Activated CD8-positive, alpha-beta memory T cell treated with anti-CD3 and anti-CD28 coated beads, Interleukin-2, amount 50 U/mL, for 48 hours (primary cell): Measurements from ENCODE around the gene ALG14.
"Not testable (repeated sequence)": the region's sequence is repeated elsewhere in the genome, so short reads cannot be mapped to it uniquely, and the experiment has no call there.

Experiments used
- DNase-seq: peaks from one replicate; pipeline ENCODE4 v3.0.0-alpha.2; 2020

The ALG14 gene

DNA sequence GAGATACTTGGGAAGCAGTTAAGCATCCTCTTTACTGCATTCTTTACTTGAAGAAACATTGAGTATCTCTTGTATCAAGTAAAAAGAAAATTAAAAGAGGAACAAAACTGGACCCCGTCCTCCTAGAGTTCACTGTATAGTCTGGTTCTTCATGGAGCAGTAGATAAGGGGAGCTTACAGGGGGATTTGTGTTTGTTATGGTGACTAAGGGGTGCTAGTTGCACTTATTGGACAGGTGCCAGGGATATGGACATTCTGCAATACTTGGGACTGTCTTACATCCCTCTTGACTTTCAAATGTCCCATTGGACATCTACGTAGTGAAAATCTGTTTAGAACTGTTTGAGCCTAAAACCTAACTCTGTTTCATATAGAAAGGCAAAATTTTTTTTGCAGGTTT lies 67.2 kb downstream of the ALG14 start:
- no peak for DNase-seq

DNA sequence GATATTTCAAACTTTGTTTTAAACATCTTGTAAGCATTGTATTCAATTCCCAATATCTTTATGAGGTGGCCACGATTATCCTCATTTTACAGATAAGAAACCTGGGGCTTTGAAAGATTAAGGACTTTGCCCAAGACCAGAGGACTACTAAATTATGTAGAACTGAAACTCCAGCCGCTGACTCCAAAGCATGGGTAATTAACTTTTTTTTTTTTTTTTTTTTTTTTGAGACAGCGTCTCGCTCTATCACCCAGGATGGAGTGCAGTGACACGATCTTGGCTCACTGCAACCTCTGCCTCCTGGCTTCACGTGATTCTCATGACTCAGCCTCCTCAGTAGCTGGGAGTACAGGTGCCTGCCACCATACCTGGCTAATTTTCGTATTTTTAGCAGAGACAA lies 68.7 kb downstream of the ALG14 start:
- DNase-seq, result no peak

DNA sequence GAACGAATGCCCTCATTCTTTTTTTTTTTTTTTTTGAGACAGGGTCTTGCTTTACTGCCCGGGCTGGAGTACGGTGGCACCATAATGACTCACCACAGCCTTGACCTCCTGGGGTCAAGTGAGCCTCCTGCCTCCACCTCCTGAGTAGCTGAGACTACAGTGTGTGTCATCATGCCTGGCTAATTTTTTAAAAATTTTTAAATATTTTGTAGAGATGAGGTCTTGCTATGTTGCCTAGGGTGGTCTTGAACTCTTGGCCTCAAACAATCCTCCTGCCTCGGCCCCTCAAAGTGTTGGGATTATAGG lies 69.4 kb downstream of the ALG14 start:
- DNase-seq, result no peak

DNA sequence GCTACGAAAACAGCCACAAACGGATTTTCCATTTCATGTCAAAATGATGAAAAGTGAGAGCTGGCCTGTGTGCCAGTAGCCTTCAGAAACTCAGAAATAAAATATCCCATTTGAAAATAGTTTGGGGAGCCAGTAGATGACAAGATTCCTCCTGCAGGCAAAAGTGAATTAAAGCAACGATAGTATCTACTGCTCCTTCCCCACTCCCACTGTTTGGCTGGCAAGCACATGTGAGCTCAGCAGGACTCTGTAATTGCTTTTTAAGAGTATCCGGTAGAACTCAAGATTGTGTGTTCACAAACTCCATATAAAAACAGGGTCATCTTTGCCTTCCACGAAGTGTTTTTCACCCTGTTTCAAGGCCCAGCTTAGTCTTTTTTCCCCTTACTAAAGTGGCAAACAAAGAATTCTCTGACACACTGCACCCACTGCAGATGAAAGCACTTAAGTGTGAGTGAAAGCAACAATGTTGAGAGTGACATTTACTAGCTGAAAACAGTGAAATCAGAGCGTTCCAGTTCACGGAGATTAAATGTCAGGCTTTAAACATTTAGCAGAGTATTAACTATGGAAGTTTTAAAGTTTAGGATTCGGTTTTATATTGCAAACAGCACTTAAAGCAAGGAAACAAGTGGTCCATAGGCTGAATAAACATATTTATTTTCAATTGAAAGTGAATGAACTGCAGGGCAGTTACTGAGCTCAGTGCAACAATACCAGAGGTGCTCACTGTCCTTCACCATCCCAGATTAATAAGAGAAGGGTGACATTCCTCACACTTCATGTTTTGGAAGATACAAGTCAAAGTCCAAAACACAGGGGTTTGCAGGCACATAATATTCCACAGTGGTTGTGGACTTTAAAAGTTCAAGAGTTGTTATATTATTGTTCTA lies 70.0 kb downstream of the ALG14 start:
- no peak for DNase-seq

DNA sequence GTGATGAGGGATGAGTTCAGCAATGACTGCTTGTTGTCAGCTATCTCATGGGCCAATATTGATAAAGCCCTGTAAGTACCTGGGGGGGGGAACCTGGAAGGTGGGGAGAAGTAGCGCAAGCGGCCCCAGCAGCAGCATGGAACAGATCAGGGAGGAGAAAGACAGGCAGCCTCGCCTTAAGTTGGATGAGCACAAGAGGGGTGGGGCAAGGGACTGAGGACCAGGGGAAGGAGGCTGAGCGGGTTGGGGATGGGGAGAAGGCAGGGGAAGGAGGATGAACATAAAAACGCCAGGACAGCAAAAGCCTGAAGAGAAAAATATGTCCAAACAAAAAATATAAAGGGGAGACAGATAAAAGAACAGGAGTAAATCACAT lies 70.6 kb downstream of the ALG14 start:
- no peak for DNase-seq

DNA sequence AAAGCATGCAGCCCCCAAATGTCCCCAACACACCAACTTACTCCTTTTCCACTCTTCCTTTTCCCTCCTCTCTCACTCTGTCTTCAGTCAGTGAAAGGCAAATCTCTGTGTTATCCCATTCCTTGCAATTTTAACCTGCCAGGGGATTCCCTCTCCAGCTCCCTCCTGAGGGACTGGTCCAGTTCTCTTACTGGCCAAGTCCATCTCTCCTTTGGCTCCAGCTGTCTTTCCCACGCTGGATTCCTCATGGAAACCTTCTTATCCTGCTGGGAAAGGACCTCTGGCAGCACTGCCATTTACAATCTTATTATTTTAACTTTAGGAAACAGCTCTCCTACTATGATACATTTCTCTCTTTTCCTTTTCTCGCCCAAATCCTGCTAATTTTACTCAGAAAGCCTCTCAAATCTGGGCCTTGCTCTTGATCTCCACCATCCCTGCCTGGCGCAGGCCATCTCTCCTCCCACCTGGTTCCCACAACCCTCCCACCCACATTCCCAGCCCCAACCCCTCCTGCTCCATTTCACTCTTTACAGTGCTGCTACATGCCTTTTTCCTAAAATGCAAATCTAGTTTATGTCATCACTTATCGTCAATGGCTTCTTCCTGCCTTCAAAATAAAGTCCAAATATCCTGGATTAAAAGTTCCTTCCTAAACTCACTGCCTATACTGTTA lies 73.2 kb downstream of the ALG14 start:
- DNase-seq, result no peak

DNA sequence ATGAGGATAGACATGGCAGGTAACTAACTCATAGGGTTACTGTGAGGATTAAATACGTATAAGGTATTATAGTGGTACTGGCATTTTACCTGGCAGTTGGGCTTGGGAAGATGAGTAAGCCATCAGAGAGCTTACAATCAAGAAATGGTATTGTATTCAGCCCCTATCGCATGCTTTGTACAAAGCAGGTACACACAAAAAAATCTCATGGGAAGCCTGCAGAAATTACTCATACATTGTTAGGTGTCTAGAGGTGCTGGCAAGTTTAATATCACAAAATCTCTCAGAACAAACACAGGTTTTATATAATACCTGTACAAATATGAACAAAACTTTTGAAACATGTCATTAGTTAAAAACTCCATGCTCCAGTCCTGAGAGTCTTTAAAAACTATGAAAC lies 74.0 kb downstream of the ALG14 start:
- no peak for DNase-seq

DNA sequence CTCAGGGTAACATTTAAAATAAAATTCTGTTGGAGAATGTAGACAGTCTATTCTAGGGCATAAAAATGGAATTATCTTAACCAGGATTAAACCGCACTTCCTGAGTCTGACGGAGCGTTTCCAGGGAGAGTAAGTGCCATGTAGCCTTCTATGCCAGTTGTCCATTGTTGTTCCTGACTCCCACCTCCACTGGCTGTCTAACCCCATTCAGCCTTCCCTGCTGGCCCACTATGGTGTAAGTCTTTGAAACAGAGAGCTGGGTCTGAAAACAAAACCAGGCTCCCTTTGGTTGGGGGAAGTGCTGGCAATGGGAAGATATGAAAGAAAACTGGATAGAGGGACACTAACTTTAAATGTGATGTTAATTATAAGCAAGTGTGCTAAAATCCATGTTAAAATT lies 74.6 kb downstream of the ALG14 start:
- DNase-seq, result no peak

DNA sequence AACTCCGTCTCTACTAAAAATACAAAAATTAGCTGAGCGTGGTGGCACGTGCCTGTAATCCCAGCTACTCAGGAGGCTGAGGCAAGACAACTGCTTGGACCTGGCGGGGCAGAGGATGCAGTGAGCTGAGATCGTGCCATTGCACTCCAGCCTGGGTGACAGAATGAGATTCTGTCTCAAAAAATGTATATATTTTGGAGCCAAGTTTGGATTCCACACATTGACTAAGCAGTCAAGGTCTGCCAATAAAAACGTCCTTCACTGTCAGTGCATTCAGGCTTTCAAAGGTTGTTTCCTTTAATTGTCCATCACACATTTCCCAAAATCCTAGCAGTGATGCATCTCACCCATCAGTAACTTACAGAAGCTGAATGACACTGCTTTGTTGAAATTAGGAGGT lies 77.2 kb downstream of the ALG14 start:
- not testable (repeated sequence) for DNase-seq

DNA sequence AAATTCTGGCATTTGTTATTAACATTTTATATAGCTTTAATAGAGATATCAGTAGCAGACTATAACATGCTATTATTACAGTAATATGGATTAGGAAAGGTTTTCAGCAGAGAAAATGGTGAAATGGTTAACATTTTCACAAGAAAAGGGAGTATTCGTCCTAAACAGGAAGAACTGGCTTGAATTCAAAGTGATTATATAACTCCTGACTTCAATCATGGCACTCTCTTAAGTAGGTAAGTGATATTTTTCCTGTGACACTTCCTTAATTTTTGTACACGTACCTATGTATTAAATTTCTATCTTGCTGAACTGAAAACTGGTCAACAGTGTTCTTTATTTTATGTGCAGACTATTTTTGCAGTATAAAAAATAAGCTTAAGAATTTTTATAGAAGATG lies 77.9 kb downstream of the ALG14 start:
- DNase-seq, result no peak

DNA sequence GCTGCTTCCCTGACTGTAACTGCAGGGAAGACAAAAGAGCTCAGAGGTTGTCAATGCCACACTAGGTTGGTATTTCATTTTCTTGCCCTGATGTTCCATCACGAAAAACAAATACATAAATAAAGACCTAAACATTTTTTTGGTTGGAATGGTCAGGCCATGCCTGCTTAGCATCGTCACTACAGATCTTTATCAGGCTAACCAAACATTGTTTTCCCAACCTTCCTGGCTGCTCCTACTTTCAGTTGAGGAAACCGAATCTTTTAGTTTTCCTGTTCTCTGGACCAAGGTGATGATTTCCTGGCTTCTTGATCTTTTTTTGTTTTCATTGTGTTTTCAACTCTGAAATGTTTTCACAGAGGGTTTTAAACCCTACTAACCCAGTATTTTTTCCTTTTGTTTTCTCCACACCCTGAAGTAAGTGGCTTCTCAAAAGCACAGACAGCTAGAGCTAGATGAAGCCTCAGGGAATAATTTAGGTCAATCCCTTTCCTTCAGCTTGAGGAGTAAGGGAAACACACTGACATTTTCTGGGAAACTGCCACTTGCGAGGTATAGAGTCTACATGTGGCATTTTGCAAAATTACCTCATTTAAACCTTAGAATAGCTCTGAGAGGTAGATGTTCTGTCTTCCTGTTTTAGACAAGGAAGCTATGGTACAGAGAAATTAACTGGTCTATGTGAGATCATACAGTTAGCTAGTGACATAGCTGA lies 78.7 kb downstream of the ALG14 start:
- DNase-seq, result no peak

DNA sequence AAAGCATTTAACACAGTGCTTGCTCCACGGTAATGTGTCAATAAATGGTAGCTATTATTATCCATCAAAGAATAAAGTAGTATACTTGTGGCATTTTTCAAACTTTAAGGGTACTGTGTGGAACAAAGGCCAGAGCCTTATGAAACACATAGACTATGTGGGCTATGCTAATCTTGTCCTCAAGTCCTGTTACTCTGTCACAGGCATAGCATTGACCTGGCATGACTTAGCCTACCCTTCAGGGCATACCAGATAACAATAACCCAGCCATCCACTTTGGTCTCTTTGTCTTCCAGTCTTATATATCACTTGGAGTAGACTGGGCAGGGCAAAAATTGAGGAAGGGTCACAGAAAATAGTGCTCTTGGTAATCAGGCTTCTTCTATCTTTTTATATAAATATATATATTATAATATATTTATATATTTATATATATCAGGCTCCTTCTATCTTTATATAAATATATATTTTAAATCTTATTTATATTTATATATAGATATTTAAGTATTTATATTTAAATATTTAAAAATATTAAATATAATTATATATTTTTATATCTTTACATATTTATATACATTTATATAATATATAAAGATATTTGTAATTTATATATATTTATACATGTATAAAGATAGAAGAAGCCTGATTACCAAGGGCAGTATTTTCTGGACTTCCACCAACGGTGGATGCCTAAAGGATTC lies 79.7 kb downstream of the ALG14 start:
- DNase-seq, result no peak

DNA sequence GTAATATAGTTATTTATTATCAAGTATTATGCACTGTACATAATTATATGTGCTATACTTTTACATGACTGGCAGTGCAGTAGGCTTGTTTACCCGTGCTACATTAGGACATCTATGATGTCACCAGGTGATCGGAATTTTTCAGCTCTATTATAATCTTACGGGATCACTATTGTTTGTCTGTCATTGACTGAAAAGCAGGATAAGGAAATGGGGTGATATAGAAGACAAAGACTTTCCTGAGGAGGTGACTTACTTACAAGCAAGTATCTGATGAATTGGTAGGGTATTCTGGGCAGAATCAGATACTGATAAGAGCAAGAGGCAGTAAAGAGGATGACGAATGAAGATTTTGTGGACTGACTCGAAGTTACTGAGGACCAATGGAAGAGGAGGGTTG lies 80.6 kb downstream of the ALG14 start:
- no peak for DNase-seq

DNA sequence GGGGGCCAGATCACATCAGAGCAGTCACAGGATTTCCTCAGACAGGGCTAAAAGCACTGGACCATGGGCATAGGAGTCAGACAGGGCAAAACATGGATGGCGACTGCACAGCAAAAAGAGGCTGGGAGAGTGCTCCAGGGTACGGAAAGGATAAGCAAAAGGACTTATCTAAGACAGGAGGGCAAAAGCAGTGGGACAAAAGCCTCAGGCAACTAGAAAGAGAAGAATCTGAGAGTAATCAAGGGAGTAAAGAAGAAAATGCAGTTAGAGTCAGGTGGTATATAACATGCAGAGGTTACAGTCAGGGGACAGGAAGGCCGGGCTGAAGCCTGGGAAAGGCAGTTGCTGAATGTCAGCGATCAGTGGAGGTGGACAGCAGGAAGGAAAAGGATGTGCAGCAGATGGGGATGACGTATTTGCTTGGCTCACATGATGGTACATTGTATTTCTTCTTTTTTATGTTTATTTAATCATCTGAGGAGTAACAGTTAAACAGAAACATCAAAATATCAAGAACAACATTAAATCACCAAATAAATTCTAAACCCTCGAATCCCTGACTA lies 82.8 kb downstream of the ALG14 start:
- DNase-seq, result no peak

DNA sequence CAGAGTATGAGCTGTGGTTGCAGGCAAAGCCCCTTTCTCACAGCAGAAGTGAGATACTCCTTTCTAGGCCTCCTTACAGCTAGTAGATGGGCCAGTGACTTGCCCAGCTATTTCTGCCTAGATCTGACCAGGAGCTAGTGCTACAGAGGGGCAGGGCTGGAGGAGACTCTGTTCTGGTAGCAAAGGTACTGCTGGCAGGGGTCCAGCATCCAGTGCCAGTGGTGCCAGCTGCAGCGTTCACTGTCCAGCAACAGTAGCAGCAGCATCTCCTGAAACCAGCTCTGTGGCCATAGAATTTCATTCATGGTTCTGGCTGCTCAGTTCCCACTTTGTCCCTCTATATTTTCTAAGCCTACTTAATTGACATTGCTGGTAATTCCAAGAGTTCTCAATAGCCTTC lies 83.4 kb downstream of the ALG14 start:
- no peak for DNase-seq

DNA sequence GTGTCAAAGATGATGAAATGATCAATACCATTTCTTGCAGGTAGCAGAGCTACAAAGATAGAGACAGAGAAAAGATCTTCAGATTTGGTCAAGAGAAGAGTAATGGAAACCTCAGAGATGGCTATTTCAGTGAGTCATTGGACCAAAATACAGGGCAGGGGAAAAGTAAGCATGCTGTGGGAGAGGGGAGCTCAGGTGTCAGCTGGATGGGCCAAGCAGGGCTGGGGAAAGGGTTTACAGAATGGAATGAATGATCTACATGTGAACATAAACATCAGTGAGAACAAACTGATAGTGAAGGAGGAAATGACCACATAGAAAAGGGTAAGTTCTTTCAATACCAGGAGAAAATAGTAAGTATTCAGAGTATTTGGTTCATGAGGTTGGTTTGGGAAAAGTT lies 84.4 kb downstream of the ALG14 start:
- DNase-seq, result no peak

DNA sequence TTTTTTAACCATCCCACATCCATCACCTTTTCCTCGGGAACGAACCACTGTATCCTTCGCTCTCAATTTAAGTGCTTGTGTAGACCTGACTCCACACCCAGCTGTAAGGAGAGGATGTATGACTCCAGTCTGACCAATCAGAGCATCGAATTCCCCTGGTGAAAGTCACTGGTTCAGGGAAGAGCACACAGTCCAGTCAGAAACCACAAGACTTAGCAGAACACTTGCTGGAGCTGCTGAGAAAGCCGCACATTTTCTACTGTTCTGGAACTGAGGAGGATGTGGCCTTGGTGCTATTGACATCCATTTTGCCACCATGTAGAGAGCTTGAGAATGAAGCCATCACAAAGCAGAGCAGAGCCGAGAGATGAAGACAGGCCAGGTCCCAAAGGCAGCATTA lies 86.0 kb downstream of the ALG14 start:
- no peak for DNase-seq

DNA sequence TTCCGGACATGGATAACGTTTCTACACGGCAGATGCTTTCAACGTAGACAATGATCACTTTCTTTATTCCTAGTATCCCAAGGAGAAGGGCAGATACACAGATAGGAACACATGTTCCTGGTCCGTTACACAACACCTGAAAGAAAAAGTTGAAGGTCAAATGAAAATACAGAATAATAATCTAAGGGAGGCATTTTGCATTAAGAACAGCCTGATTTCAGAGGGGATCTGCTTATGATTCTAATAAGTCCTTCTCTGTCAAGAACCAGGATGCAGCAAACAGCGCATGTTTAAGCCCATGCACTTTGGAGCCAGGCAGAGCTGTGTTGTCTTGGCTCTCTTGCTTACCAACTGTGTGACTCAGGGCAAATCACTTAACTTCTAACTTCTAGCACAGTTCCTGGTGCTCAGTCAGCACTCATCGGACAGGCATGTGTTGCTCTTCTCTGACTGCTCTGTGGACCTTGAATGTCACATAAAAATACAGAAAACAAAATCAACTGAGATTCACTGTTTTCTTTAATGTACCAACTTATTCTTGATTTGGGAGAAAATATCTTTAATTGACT lies 89.5 kb downstream of the ALG14 start:
- no peak for DNase-seq

DNA sequence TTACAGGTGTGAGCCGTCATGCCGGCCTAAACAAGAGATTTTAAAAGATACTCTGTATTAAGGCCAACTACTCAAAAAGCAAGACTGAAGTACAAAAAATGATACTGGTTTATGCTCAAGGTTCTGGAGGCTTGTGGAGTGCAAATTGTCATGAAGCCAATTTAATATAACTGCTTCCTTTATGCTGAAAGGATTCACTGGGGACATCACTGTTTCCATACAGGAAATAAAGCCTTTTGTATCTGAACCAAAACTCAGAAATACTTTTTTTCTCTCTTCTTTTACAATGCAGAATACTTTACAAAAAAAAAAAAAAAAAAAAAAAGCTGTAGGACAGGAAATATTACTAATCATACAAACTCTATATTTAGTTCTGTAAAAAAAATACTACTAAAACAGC lies 90.4 kb downstream of the ALG14 start:
- no peak for DNase-seq

DNA sequence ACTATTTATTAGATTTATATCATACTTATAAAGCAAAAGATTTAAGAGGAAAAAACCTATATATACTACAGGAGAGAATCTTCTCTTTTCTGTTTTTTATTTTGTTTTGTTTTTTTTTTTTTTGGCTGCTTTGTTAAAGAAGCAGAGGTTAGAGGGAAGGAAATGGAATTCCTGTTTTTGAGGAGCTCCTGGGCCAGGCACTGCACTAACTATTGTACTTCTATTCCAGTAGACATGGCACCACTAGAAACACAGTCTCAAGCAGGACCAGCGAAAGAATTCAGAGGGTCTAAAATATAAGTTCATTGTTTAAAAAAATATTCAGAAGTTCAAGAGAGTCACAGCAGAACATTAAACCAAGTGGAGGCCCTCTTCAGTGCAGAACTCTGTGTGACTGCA lies 91.2 kb downstream of the ALG14 start:
- DNase-seq, result no peak

DNA sequence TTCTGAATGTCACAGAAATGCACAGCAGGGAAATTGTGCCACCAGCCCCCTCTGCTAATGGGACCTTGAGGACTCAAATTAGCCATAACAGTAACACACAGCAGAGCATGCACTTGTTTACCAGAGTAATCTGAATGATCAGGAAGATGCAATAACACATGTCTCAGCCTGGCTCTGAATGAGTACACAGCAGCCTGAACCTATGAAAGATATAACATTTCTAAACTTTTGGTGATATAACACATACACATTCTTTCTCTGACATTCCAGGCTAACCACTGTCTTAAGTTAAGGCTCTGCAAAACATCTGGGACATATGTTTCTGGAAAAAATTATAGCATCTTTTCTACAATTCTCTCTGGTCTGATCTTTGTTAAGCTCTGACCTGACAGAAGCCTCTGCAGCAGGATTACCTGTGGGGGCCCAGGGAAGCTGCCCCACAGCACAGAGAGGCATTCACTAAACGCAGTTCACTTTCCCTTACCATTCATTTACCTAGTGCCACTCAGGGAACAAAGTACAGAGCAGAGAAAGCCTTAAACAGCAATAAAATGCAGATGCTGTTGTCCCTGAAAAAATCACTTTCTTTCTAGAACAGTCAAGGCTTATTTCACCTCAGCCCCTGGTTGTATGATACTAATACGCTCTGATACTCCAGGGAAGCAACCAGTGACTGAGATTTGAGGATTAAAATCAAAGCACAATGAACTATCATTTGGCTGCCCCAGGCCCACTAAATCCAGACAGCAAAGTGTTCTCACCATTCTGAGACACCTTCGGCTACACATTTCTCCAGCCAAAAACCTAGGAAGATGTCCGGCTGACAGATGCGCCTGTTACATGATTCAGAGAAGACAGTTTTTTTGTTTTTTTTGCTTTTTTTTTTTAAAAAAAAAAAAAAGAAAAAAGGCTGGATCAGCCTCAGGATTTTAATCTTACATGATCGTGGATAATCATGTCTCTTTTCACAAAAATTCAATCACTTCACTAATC lies 91.9 kb downstream of the ALG14 start:
- no peak for DNase-seq
